Hindlimb muscle (tissue), 1 donor: ENCODE measurements around the gene TRABD. TPM values are rescaled to one million over a fixed set of nuclear protein-coding genes. Genes with fewer than 3 reads are reported as not detected.

Experiments
- DNase-seq: peaks from one replicate; pipeline ENCODE4 v3.0.0-alpha.2; 2013
- polyA plus RNA-seq: library from polyadenylated mRNA; unstranded; fragments of 120-200 nt; gene quantifications from one replicate; pipeline ENCODE4 v1.2.1, GENCODE V29; 2013; ENCODE audit not compliant: insufficient read length

TRABD gene
- polyA plus RNA-seq, 1 donor = 23.3 TPM

DNA sequence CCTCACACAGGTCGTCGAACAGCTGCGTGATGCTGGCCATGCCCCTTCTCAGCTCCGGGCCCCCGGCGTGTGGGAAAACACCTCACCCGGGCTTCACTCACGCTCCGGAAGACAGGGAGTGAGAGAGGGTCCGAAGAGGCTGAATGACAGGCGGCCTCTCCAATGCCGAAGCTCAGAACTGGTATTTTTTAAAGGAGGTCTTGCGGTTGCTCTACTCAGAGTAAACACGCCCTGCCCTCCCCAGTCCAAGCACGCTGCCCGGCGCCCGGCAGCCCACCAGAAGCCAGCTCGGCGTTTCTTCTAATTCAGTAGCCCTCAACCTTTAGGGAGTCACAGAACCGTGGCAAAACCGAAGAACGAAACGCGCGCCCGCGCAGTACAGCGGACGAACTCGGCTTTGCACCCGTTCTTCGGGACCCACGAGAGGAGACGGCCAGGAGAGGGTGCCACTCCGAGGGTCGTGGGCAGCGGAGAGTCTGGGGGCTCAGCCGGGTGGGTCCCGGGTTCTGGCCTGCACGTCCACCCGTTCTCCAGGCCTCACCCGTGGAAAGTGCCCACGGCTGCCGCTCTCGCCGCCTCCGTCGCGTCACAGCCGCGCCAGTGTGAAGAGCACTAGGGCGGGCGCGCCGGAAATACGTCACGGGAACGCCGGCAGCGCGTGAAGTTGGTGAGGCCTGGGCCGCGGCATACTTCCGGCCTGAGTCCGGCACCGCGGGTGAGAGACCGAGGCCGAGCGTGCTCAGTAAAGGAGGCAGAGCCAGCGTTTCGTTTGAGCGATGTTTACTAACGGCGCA lies 58.9 kb downstream of the TRABD start, which contains the start of gene TUBGCP6:
TUBGCP6 (minus strand) TSS at position 604 of the 794 bp plus-strand sequence; CDS start at position 40, 564 bp downstream.
- DNase-seq = peak; percentile 95

DNA sequence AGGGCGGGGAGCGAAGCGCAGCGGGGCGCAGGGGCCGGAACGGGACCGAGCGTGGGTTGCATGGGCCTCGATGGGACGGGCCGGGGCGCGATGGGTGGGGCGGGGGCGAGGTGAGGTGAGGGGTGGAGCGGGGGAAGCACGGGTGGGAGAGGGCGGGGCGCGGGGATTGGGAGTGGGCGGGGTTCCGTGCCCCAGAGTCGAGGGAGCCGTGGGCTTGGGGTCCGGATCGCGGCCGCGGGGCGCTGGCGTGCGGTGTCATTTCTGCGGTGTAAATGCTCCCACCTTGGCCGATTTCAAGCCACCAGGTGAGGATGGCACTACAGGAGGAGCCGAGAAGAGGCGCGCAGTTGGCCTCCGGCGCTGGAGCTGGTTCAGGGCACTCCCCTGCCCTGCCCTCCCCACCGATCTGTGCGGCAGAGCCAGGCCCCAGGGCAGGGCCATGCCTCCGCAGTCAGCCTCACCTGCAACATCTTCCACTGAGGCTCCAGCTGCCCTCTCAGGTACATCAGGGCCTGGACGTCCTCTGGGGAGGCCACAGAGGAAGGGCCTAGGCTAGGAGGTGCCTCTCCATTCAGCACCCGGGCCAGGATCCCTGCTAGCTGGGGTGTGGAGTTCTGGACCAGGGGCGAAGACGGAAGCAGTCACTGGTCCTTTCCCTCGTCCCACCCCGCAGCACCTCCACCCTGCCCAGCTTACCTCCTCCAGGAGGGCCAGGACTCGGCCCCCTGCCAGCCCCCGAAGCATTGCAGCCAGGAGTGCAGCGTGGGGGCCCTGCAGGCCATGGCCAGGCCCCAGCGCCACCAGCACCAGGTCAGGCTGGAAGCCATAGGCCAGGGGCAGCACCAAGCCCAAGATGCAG lies 59.7 kb downstream of the TRABD start:
- no peak for DNase-seq

GRCh38 chr22:50246242-50247175 lies 60.8 kb downstream of the TRABD start:
- DNase-seq = no peak

- DNase-seq = no peak
Observed at GRCh38 chr22:50247748-50248147, 62.0 kb downstream of the TRABD start.

DNA sequence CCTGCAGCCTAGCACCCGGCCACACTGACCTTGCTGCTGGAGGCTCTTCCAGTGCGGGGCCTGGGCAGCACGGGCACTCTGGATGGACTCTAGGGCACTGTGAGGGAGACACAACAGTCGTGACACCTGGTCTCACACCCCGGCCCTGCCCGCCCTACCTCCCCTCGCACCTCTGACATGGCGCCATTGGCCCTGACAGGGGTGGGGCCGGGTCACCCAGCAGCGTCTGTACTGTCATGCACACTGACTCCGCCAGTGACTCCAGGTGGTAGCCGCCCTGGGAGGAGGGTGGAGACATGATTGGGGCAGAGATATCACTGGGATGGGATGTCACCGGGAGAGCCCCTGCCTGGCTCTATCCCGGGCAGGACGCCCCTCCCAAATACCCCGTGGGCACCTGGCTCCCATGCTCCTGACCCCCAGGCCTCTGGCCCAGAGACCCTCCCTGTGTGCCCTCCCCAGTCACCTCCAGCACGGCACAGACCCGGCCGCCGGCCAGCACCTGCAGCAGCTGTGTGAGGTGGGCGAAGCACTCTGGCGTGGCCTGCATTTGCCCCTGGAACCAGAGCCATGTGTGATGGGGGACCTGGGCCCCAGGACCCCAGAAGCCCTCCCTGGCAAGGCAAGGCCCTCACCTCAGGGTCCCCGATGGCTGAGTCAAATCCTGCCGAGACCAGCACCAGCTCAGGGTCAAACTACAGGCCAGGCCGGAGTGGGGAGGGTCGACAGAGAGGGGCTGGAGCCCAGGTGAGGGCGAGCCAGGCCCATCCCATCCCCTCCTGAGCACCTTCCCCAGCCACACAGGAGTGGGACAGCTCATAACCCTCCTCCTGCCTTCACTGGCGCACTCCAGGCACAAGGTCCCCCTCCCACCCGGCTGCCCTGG lies 62.7 kb downstream of the TRABD start:
- DNase-seq = no peak

Other genes starting within 250 kb of the TRABD start
- gene PIM3, start 225.1 kb upstream of the TRABD start, polyA plus RNA-seq = 19.8 TPM
- gene IL17REL, start 173.1 kb upstream of the TRABD start, polyA plus RNA-seq = not detected
- gene TTLL8, start 127.6 kb upstream of the TRABD start, polyA plus RNA-seq = not detected
- gene MLC1, start 100.5 kb upstream of the TRABD start, polyA plus RNA-seq = 1.3 TPM
- 0.58 TPM for gene MOV10L1, start 95.9 kb upstream of the TRABD start, polyA plus RNA-seq
- 0.14 TPM for gene PANX2, start 15.2 kb upstream of the TRABD start, polyA plus RNA-seq
- 17.8 TPM for gene SELENOO, start 15.1 kb downstream of the TRABD start, polyA plus RNA-seq
- gene TUBGCP6, start 59.1 kb downstream of the TRABD start, polyA plus RNA-seq = 33.5 TPM
- 20.5 TPM for gene HDAC10, start 65.4 kb downstream of the TRABD start, polyA plus RNA-seq
- 29.1 TPM for gene MAPK12, start 75.8 kb downstream of the TRABD start, polyA plus RNA-seq
- gene MAPK11, start 84.5 kb downstream of the TRABD start, polyA plus RNA-seq = 7.4 TPM
- gene PLXNB2, start 121.7 kb downstream of the TRABD start, polyA plus RNA-seq = 109 TPM
- gene DENND6B, start 141.1 kb downstream of the TRABD start, polyA plus RNA-seq = 5.5 TPM
- gene PPP6R2, start 157.4 kb downstream of the TRABD start, polyA plus RNA-seq = 34.3 TPM